ENCODE results near the gene UCKL1.

The UCKL1 gene

DNA sequence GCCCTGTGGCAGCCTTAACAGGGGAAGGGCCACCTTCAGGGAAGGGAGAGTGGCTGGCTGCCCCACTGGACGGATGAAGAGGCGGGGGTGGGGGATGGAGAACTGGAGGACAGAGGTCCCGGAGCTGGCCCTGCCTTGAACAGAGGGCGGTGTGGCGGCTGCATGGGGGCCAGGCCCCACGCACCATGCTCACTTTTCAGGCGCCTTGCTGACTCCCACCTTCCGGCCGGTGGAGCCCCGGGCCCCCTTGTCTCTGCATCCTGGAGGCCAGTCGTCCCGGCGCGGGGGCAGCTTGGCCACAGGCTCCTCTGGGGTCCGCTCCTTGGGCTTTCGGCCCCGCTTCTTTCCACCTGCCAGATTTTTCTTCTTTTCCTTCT is 3.5 kb upstream of the UCKL1 start:
- no peak overlapping the region for H3K27ac ChIP-seq (ENCODE audit: low read length)
- H3K4me2 ChIP-seq (ENCODE audit: low read depth, low read length) = no peak overlapping the region
- H2AFZ ChIP-seq (ENCODE audit: low read length) = no peak overlapping the region
- TF ChIP-seq, protein P1, sequence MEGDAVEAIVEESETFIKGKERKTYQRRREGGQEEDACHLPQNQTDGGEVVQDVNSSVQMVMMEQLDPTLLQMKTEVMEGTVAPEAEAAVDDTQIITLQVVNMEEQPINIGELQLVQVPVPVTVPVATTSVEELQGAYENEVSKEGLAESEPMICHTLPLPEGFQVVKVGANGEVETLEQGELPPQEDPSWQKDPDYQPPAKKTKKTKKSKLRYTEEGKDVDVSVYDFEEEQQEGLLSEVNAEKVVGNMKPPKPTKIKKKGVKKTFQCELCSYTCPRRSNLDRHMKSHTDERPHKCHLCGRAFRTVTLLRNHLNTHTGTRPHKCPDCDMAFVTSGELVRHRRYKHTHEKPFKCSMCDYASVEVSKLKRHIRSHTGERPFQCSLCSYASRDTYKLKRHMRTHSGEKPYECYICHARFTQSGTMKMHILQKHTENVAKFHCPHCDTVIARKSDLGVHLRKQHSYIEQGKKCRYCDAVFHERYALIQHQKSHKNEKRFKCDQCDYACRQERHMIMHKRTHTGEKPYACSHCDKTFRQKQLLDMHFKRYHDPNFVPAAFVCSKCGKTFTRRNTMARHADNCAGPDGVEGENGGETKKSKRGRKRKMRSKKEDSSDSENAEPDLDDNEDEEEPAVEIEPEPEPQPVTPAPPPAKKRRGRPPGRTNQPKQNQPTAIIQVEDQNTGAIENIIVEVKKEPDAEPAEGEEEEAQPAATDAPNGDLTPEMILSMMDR (IDR thresholded peaks at IDR 0.05; ENCODE audit: low read length) = no peak
- TF ChIP-seq EZH2phosphoT487 (IDR thresholded peaks at IDR 0.05; ENCODE audit: low read length) (no peak), EZH2 (optimal IDR thresholded peaks at IDR 0.05; ENCODE audit: low read depth, low read length) (no peak)
- no peaks in the 10 kb centered on the region for H3K27me3 ChIP-seq (replicated peaks; ENCODE audit: insufficient read depth, low read length)
- H3F3A ChIP-seq (ENCODE audit: insufficient read depth, low read length) = peaks cover 15% of the 10 kb centered on the region
- peaks cover 11% of the 10 kb centered on the region; the same call in 1 of the 2 replicates for H3K4me1 ChIP-seq (ENCODE audit: low read length)
- no peaks in the 10 kb centered on the region for H3K9me3 ChIP-seq (replicated peaks; ENCODE audit: insufficient read depth, low read length)
- no peak for DNase-seq
- H3K79me2 ChIP-seq (ENCODE audit: low read length) = peaks cover 15% of the 10 kb centered on the region
- H3K9ac ChIP-seq (ENCODE audit: low read length) = no peak overlapping the region
- no peak overlapping the region for H3K4me3 ChIP-seq (ENCODE audit: low read length)
- H3K36me3 ChIP-seq (replicated peaks; ENCODE audit: insufficient read depth, low read length) = no peaks in the 10 kb centered on the region
- H3K9me2 ChIP-seq (replicated peaks; ENCODE audit: insufficient read depth, low read length) = no peaks in the 10 kb centered on the region
- no peaks in the 10 kb centered on the region for H4K20me1 ChIP-seq (ENCODE audit: insufficient read depth, low read length)

DNA sequence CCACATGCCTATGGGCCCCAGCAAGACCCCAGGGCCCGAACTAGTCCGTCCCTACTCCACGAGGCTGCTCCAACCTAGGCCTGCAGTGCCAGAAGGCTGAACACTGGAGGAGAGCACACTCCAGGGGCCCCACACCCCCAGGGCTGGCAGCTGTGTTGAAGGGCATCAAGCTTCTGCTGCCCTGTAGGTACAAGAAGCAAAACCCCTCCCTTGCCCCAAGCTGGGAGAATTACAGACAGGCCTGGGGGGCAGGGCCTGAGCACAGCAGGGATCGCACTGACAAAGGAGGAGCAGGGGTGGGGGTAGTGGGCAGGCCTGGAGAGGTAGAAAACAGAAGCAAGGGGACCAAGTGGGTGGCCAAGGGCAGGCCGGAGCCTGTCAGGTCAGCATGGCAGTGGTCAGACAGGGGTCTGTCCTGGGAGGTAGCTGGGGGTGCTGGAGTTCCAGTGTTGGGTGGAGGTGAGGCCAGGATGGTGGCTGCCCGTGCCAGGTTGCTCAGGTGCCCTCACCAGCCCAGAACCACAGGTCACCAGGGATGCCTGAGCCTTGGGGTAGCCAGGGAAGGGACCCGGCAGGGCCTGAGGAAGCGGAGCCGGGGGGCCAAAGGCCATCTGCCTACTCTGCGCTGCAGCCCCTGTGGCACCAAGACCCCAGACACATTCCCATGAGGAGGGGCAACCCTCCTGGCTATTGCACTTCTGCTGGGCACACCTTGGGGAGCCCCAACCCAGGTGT is 2.9 kb upstream of the UCKL1 start:
- peaks cover 16% of the 10 kb centered on the region; the same call in 1 of the 2 replicates for H3K4me1 ChIP-seq (ENCODE audit: low read length)
- no peak overlapping the region for H3K4me2 ChIP-seq (ENCODE audit: low read depth, low read length)
- H3K9me3 ChIP-seq (replicated peaks; ENCODE audit: insufficient read depth, low read length) = no peaks in the 10 kb centered on the region
- peaks cover 21% of the 10 kb centered on the region for H3K79me2 ChIP-seq (ENCODE audit: low read length)
- H2AFZ ChIP-seq (ENCODE audit: low read length) = no peak overlapping the region
- H3K27me3 ChIP-seq (replicated peaks; ENCODE audit: insufficient read depth, low read length) = no peaks in the 10 kb centered on the region
- H3F3A ChIP-seq (ENCODE audit: insufficient read depth, low read length) = peaks cover 15% of the 10 kb centered on the region
- DNase-seq = no peak
- TF ChIP-seq, protein P1 (IDR thresholded peaks at IDR 0.05; ENCODE audit: low read length) = no peak
- H3K9me2 ChIP-seq (replicated peaks; ENCODE audit: insufficient read depth, low read length) = no peaks in the 10 kb centered on the region
- H3K4me3 ChIP-seq (ENCODE audit: low read length) = no peak overlapping the region
- H3K27ac ChIP-seq (ENCODE audit: low read length) = no peak overlapping the region
- H3K9ac ChIP-seq (ENCODE audit: low read length) = no peak overlapping the region
- H3K36me3 ChIP-seq (replicated peaks; ENCODE audit: insufficient read depth, low read length) = no peaks in the 10 kb centered on the region
- H4K20me1 ChIP-seq (ENCODE audit: insufficient read depth, low read length) = no peaks in the 10 kb centered on the region

DNA sequence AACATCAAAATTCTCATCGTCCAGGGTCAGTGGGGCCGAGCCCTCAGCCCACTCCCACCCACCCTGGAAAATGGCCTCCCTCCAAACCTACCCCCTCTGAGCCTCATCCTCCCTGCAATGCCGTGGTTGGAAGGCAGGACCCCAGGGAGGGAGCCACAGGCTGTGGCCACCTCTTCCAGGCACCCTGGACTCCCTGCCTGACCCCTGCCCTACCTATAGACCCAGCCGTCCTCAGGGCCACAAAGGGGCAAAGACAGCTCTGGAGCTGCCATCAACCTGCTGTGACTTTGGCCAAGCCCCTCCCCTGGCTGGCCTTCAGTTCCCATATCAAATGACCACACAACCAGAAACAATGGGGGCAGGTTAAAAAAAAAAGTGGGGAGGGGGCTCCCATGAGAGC is 2.3 kb upstream of the UCKL1 start:
- peaks cover 27% of the 10 kb centered on the region for H3K79me2 ChIP-seq (ENCODE audit: low read length)
- no peak for DNase-seq
- H3K27ac ChIP-seq (ENCODE audit: low read length) = no peak overlapping the region
- no peak overlapping the region for H3K9ac ChIP-seq (ENCODE audit: low read length)
- H4K20me1 ChIP-seq (ENCODE audit: insufficient read depth, low read length) = no peaks in the 10 kb centered on the region
- H3K4me1 ChIP-seq (ENCODE audit: low read length) = peaks cover 21% of the 10 kb centered on the region; the same call in 1 of the 2 replicates
- no peaks in the 10 kb centered on the region for H3K36me3 ChIP-seq (replicated peaks; ENCODE audit: insufficient read depth, low read length)
- H3K4me2 ChIP-seq (ENCODE audit: low read depth, low read length) = no peak overlapping the region
- TF ChIP-seq, protein P1 (IDR thresholded peaks at IDR 0.05; ENCODE audit: low read length) = no peak
- TF ChIP-seq EZH2phosphoT487 (IDR thresholded peaks at IDR 0.05; ENCODE audit: low read length) = no peak
- TF ChIP-seq EZH2 (optimal IDR thresholded peaks at IDR 0.05; ENCODE audit: low read depth, low read length) = no peak
- no peaks in the 10 kb centered on the region for H3K9me3 ChIP-seq (replicated peaks; ENCODE audit: insufficient read depth, low read length)
- H3K27me3 ChIP-seq (replicated peaks; ENCODE audit: insufficient read depth, low read length) = no peaks in the 10 kb centered on the region
- no peak overlapping the region for H2AFZ ChIP-seq (ENCODE audit: low read length)
- H3K9me2 ChIP-seq (replicated peaks; ENCODE audit: insufficient read depth, low read length) = no peaks in the 10 kb centered on the region
- H3F3A ChIP-seq (ENCODE audit: insufficient read depth, low read length) = peaks cover 15% of the 10 kb centered on the region
- H3K4me3 ChIP-seq (ENCODE audit: low read length) = no peak overlapping the region
